Vagina (tissue), 2 donors: ENCODE data around the gene SS18L1. TPM values are rescaled to one million over a fixed set of nuclear protein-coding genes. Genes with fewer than 3 reads are reported as not detected.
A peak's percentile ranks its signal among the peaks of the same experiment; 100 is the strongest.

ENCODE experiments used
- DNase-seq, 2 donors: peaks; one replicate each; pipeline ENCODE4 v3.0.0-alpha.2; 2017; ENCODE audit errors: extremely low spot score in 2 of 2
- H3K27ac ChIP-seq: fragments of 200-600 bp; sonication (generic); one replicate; pipeline ENCODE4 v1.5.1; 2019
- H3K27me3 ChIP-seq: fragments of 200-600 bp; sonication (generic); one replicate; pipeline ENCODE4 v1.5.1; 2019
- H3K36me3 ChIP-seq, 2 donors: fragments of 200-600 bp; sonication (generic); one replicate each; pipeline ENCODE4 v1.5.1; 2017 to 2019
- H3K4me1 ChIP-seq: fragments of 200-600 bp; sonication (generic); one replicate; pipeline ENCODE4 v1.5.1; 2019
- H3K4me3 ChIP-seq, 2 donors: fragments of 200-600 bp; sonication (generic); 1 replicate in 1 of 2; 2 replicates in 1 of 2; pipeline ENCODE4 v1.5.1; 2016 to 2019
- H3K9me3 ChIP-seq: fragments of 200-600 bp; sonication (generic); one replicate; pipeline ENCODE4 v1.5.1; 2019
- POLR2A ChIP-seq, 2 donors: fragments of 450-650 bp; IDR thresholded peaks; one replicate each; pipeline ENCODE4 v1.6.1; 2017; ENCODE audit warnings: antibody characterized with exemption in 2 of 2, mild to moderate bottlenecking in 2 of 2, moderate library complexity in 2 of 2
- POLR2AphosphoS5 ChIP-seq, 2 donors: sonication (generic); formaldehyde crosslinking; IDR thresholded peaks; one replicate each; pipeline ENCODE4 v1.9.0; 2017; ENCODE audit warnings: antibody characterized with exemption in 2 of 2, mild to moderate bottlenecking in 2 of 2, low read depth in 1 of 2; ENCODE audit not compliant: insufficient read depth in 1 of 2
- intact Hi-C: fragments of 100-400 bp; cut with DNase I; formaldehyde crosslinking; loops from one replicate; pipeline ENCODE4 v1.15.1; 2023
- total RNA-seq: library from RNA; depleted of rRNA; stranded (reverse); fragments of >200 nt; gene quantifications from one replicate; pipeline ENCODE4 v1.2.3, GENCODE V29; 2016
- TF ChIP-seq, protein P1 (sequence below), 3 experiments: fragments of 450-650 bp in 2 of 3; fragments of 200-600 bp in 1 of 3; sonication (generic) in 1 of 3; IDR thresholded peaks; one replicate each; pipeline ENCODE4 v1.5.1; 2017 to 2019; ENCODE audit warnings: antibody characterized with exemption in 3 of 3, mild to moderate bottlenecking in 2 of 3, moderate library complexity in 2 of 3

The SS18L1 gene
- total RNA-seq, 1 donor from 2014 or later = 25.3 TPM

DNA sequence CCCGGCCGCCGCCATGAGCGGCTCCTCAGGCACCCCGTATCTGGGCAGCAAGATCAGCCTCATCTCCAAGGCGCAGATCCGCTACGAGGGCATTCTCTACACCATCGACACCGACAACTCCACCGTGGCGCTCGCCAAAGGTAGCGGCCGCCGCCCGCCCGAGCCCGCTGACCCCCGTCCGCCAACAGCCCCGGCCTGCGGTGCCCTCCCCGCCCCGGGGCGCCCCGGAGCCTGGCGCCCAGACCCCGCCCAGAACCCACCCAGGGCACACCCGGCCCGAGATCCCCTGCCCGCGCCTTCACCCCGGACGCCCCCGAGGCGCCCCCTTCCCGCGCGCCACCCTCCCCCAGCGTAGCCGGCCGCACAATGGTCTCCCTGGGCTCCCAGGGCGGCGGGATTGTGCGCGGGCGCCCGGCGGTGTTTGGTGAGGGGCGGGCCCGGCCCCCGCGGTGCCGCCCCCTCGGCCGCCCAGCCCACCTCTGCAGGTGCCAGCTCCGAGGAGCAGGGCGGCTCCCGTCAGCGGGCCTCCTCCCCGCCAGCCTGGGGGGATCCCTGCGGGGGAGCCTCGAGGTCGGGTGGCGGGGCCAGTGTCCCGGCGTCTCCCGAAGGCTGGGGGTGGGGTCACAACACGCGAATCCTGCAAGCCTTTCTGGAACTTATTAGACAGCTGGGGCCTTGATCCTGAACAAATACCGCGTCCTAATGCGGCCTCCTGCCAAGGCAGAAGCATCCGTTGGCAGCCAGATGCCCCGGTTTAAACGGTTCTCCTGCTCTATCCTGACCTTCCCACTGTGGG lies 20.7 kb upstream of the SS18L1 start:
- intact Hi-C loops = loop anchor here (2.0 to 5.0 kb wide), 2 partner anchors 22 to 56 kb away; partner anchors contain the start of gene TAF4
- Histone ChIP-seq H3K27me3 (no peaks in the 10 kb centered on the region), H3K4me1 (peaks cover 30% of the 10 kb centered on the region), H3K36me3 (peaks cover 0 to 36% of the 10 kb centered on the region in 2 donors), H3K4me3 (peak overlapping the region; percentile 69 to 97), H3K9me3 (no peaks in the 10 kb centered on the region), H3K27ac (peak overlapping the region; percentile 78)
- no peak for DNase-seq
- no peak for TF ChIP-seq POLR2A (IDR thresholded peaks at IDR 0.05)
- TF ChIP-seq, protein P1, sequence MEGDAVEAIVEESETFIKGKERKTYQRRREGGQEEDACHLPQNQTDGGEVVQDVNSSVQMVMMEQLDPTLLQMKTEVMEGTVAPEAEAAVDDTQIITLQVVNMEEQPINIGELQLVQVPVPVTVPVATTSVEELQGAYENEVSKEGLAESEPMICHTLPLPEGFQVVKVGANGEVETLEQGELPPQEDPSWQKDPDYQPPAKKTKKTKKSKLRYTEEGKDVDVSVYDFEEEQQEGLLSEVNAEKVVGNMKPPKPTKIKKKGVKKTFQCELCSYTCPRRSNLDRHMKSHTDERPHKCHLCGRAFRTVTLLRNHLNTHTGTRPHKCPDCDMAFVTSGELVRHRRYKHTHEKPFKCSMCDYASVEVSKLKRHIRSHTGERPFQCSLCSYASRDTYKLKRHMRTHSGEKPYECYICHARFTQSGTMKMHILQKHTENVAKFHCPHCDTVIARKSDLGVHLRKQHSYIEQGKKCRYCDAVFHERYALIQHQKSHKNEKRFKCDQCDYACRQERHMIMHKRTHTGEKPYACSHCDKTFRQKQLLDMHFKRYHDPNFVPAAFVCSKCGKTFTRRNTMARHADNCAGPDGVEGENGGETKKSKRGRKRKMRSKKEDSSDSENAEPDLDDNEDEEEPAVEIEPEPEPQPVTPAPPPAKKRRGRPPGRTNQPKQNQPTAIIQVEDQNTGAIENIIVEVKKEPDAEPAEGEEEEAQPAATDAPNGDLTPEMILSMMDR (IDR thresholded peaks at IDR 0.05) = no peak
- TF ChIP-seq POLR2AphosphoS5 (IDR thresholded peaks at IDR 0.05; ENCODE audit: insufficient read depth in 1 of 2, low read depth in 1 of 2) = no peak

DNA sequence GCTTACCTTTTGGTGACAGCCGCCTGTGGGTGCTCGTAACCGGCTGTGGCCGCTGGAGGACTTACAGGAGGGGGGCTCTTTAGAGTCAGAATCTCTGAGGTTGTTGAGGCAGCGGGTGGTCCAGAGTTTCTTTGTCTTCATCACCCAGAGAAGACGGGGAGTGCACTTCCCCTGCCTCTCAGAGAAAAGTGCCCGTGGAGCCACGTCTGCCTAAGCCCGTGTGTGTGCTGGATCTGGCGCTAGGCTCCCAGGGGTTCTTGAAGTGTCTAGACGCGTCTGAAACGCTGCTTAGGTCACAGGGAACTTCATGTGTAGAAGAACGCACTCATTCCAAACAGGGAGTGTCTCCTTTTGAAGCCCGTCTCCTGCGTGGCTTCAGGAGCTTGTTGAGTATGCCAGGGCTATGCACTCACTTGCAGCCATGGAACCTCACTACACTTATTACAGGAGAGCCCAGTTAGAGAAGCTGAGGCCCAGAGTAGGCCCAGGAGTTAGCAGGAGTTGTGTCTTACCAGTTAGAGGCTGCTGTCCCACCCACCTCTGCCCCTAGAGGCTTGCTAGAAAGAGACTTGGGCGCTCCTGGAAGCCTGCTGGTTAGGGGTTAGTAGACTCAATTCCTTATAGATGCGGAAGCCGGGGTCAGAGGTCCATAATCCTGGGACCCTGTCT lies 20.0 kb upstream of the SS18L1 start:
- Histone ChIP-seq H3K9me3 (no peaks in the 10 kb centered on the region), H3K27me3 (no peaks in the 10 kb centered on the region), H3K36me3 (peaks cover 0 to 43% of the 10 kb centered on the region in 2 donors), H3K4me3 (peak overlapping the region; percentile 69 to 97), H3K4me1 (peaks cover 30% of the 10 kb centered on the region), H3K27ac (peak overlapping the region; percentile 78)
- DNase-seq = no peak
- no peak for TF ChIP-seq POLR2AphosphoS5 (IDR thresholded peaks at IDR 0.05; ENCODE audit: insufficient read depth in 1 of 2, low read depth in 1 of 2)
- no peak for TF ChIP-seq POLR2A (IDR thresholded peaks at IDR 0.05)
- TF ChIP-seq, protein P1 (IDR thresholded peaks at IDR 0.05) = no peak
- intact Hi-C loops = loop anchor here (2.0 to 5.0 kb wide), 2 partner anchors 21 to 56 kb away; partner anchors contain the start of gene TAF4

DNA sequence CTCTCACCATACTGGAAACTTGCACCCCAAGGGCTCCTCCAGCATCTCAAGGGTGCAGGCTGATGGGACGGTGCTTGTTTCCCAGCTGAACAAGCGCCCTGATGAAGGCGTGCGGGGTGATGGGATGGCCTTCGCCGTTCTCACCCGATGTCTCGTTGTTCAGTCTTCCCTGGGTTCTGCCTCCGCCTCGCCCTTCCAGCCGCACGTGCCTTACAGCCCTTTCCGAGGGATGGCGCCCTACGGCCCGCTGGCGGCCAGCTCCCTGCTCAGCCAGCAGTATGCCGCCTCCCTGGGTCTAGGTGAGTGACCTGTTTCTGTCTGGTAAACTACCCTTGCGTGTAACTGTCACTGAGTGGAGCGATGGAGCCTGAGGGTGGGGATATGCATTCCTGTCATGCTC lies 17.4 kb upstream of the SS18L1 start:
- Histone ChIP-seq H3K4me1 (peaks cover 24% of the 10 kb centered on the region), H3K27me3 (no peaks in the 10 kb centered on the region), H3K9me3 (no peaks in the 10 kb centered on the region), H3K27ac (no peak overlapping the region), H3K4me3 (no peak overlapping the region), H3K36me3 (peaks cover 4 to 68% of the 10 kb centered on the region in 2 donors)
- no peak for DNase-seq
- TF ChIP-seq POLR2AphosphoS5 (IDR thresholded peaks at IDR 0.05; ENCODE audit: insufficient read depth in 1 of 2, low read depth in 1 of 2) = no peak
- no peak for TF ChIP-seq POLR2A (IDR thresholded peaks at IDR 0.05)
- TF ChIP-seq, protein P1 (IDR thresholded peaks at IDR 0.05) = no peak
- intact Hi-C loops = no loop called here

DNA sequence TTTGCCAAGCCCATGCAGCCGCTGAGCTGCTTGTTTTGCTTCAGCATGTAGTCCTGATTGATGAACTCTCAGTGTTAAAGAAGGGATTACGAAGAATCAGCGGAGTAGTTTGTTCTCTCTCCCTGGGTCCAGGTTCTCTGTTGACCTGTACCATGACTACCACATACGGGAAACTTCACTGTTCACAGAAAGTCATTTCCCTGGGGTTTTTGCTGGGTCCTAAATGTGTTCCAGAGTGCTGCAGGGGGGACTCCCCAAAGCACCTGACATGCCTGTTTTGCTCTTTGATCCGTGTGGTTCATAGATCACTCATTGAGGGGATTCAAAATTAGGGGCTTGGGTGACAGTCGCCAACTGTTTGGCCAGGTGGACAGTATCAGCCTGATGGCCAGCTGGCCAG lies 15.8 kb upstream of the SS18L1 start:
- Histone ChIP-seq H3K36me3 (peaks cover 4 to 84% of the 10 kb centered on the region in 2 donors), H3K4me1 (peaks cover 26% of the 10 kb centered on the region), H3K27me3 (no peaks in the 10 kb centered on the region), H3K4me3 (no peak overlapping the region), H3K27ac (no peak overlapping the region), H3K9me3 (no peaks in the 10 kb centered on the region)
- TF ChIP-seq POLR2A (IDR thresholded peaks at IDR 0.05) (no peak), POLR2AphosphoS5 (IDR thresholded peaks at IDR 0.05; ENCODE audit: insufficient read depth in 1 of 2, low read depth in 1 of 2) (no peak)
- TF ChIP-seq, protein P1 (IDR thresholded peaks at IDR 0.05) = no peak
- intact Hi-C loops = no loop called here
- no peak for DNase-seq
